Smooth muscle cell (in vitro differentiated cells): ENCODE results near the gene FKBP2. TPM values are rescaled to one million over a fixed set of nuclear protein-coding genes. Genes with fewer than 3 reads are reported as not detected.

Source experiments
- DNase-seq: peaks from one replicate; lab custom pipeline; 2025; ENCODE audit not compliant: unreplicated experiment; lab: John Stamatoyannopoulos, UW
- H2AFZ ChIP-seq: fragments of 200-600 bp; sonication (generic); 2 replicates; pipeline ENCODE4 v1.6.0; 2016; ENCODE audit warnings: antibody characterized with exemption, low read depth, mild to moderate bottlenecking
- H3F3A ChIP-seq: fragments of 200-600 bp; sonication (generic); 2 replicates; pipeline ENCODE4 v1.6.0; 2017; ENCODE audit warnings: antibody characterized with exemption, low read depth
- H3K27ac ChIP-seq: fragments of 200-600 bp; sonication (generic); 2 replicates; pipeline ENCODE4 v1.5.1; 2016; ENCODE audit warnings: low read depth, mild to moderate bottlenecking
- H3K27me3 ChIP-seq: fragments of 200-600 bp; sonication (generic); 2 replicates; pipeline ENCODE4 v1.6.1; 2016; ENCODE audit warnings: low read depth, mild to moderate bottlenecking
- H3K36me3 ChIP-seq: fragments of 200-600 bp; sonication (generic); 2 replicates; pipeline ENCODE4 v1.5.1; 2016; ENCODE audit warnings: low read depth
- H3K4me1 ChIP-seq: fragments of 200-600 bp; sonication (generic); 2 replicates; pipeline ENCODE4 v1.5.1; 2016; ENCODE audit warnings: low read depth
- H3K4me2 ChIP-seq: fragments of 200-600 bp; sonication (generic); 2 replicates; pipeline ENCODE4 v1.6.0; 2016; ENCODE audit warnings: mild to moderate bottlenecking
- H3K4me3 ChIP-seq: fragments of 200-600 bp; sonication (generic); 2 replicates; pipeline ENCODE4 v1.5.1; 2016; ENCODE audit warnings: mild to moderate bottlenecking
- H3K79me2 ChIP-seq: fragments of 200-600 bp; sonication (generic); 2 replicates; pipeline ENCODE4 v1.6.0; 2016; ENCODE audit warnings: low read depth, mild to moderate bottlenecking
- H3K9ac ChIP-seq: fragments of 200-600 bp; sonication (generic); 2 replicates; pipeline ENCODE4 v1.6.0; 2016; ENCODE audit warnings: low read depth
- H3K9me3 ChIP-seq: fragments of 200-600 bp; sonication (generic); replicated peaks from 2 replicates; pipeline ENCODE4 v1.5.1; 2016; ENCODE audit warnings: low read depth
- H4K20me1 ChIP-seq: fragments of 200-600 bp; sonication (generic); 2 replicates; pipeline ENCODE4 v1.6.0; 2016; ENCODE audit warnings: low read depth
- CTCF ChIP-seq: fragments of 200-600 bp; sonication (generic); IDR thresholded peaks from 2 replicates; pipeline ENCODE4 v1.5.1; 2017; ENCODE audit warnings: borderline replicate concordance, mild to moderate bottlenecking, antibody characterized with exemption; ENCODE audit not compliant: insufficient read depth, poor library complexity, severe bottlenecking
- WGBS: methylation state at CpG from one replicate; pipeline ENCODE4 v1.1.7; 2016; ENCODE audit warnings: low lambda C conversion rate; 5-methylcytosine and 5-hydroxymethylcytosine counted together
- polyA plus RNA-seq: library from polyadenylated mRNA; unstranded; fragments of >200 nt; fragmentation: Nextera tagmentation; extraction: Ambion mirVana; gene quantifications from 2 replicates; pipeline ENCODE4 v1.2.1, GENCODE V29; 2016
- total RNA-seq: library from RNA; depleted of rRNA; stranded (reverse); fragments of >200 nt; gene quantifications from 2 replicates; pipeline ENCODE4 v1.2.3, GENCODE V29; 2014

The FKBP2 gene
- total and polyA plus RNA-seq, 2 experiments from 2014 or later = 51.3 to 231 TPM

DNA sequence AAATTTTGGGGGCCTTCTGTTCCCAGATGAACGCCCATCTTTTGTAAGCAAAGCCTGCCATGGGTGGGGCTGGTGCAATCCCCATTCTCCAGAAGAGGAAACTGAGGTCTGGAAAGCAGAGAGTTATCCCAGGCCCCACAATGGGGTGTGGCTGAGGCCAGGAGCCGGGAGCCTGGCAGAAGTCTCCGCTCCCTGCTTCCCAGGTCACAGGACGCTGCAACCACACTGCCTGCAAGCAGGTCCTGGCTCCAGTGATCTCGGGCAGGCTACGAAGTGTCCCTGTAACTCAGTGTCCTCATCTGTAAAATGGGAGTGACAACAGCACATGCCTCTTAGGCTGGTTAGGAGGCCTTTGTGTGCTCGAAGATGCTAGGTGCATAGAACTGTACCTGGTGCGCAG, 12.1 kb downstream of the FKBP2 start:
- 86% methylated on average over 8 of the region's 8 CpGs for WGBS
- peak overlapping the region; percentile 92 for H3K4me3 ChIP-seq

DNA sequence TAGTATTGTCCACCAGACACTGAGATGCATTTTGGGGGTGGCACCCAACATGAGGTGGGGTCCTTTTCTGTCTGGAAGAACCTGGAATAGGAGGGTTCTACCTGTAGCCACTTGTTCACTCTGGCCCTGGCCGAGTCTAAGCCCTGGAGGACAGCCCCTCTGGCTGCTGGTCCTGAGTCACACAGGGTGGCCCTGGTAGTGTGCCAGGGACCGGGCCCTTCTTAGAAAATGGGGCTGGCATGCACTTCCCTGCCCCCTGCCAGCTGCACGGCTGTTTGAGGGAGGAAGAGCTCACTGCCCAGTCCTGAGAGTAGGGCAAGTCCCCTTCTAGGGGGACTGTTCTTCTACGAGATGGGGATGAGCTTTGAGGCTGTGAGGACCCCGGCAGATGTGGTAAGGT, 12.6 kb downstream of the FKBP2 start:
- H4K20me1 ChIP-seq = peaks cover 30% of the 10 kb centered on the region
- 91% methylated on average over 5 of the region's 5 CpGs for whole genome bisulfite sequencing

More for the DNA sequence above, 12.1 kb downstream of the FKBP2 start:
- no peak for DNase-seq
- Histone ChIP-seq H3F3A (no peaks in the 10 kb centered on the region), H3K36me3 (no peaks in the 10 kb centered on the region), H3K4me2 (peak overlapping the region; percentile 100), H3K9me3 (no peaks in the 10 kb centered on the region), H4K20me1 (peaks cover 30% of the 10 kb centered on the region), H3K4me1 (peaks cover 14% of the 10 kb centered on the region), H3K9ac (no peak overlapping the region), H2AFZ (no peak overlapping the region), H3K27ac (no peak overlapping the region), H3K27me3 (no peaks in the 10 kb centered on the region), H3K79me2 (peaks cover 8% of the 10 kb centered on the region)
- no peak for TF ChIP-seq CTCF

GRCh38 chr11:64254326-64254725, 13.4 kb downstream of the FKBP2 start:
- Histone ChIP-seq H3K27me3 (no peaks in the 10 kb centered on the region), H3K36me3 (no peaks in the 10 kb centered on the region), H3K9me3 (no peaks in the 10 kb centered on the region), H3K4me2 (no peak overlapping the region), H3K4me3 (no peak overlapping the region), H3K79me2 (peaks cover 8% of the 10 kb centered on the region), H3K27ac (no peak overlapping the region), H3K4me1 (peaks cover 11% of the 10 kb centered on the region), H3F3A (no peaks in the 10 kb centered on the region), H3K9ac (no peak overlapping the region), H4K20me1 (peaks cover 30% of the 10 kb centered on the region), H2AFZ (no peak overlapping the region)
- DNase-seq = no peak
- no peak for TF ChIP-seq CTCF
- WGBS = over 99% methylated on average over 7 of the region's 7 CpGs

More for the DNA sequence above, 12.6 kb downstream of the FKBP2 start:
- H3F3A ChIP-seq = no peaks in the 10 kb centered on the region
- H3K27me3 ChIP-seq = no peaks in the 10 kb centered on the region
- no peak overlapping the region for H3K9ac ChIP-seq
- no peak overlapping the region for H2AFZ ChIP-seq
- no peaks in the 10 kb centered on the region for H3K9me3 ChIP-seq
- no peak overlapping the region for H3K4me2 ChIP-seq
- peaks cover 8% of the 10 kb centered on the region for H3K79me2 ChIP-seq
- no peak for TF ChIP-seq CTCF
- H3K27ac ChIP-seq = no peak overlapping the region
- no peak for DNase-seq
- H3K4me3 ChIP-seq = no peak overlapping the region
- H3K4me1 ChIP-seq = peaks cover 14% of the 10 kb centered on the region
- H3K36me3 ChIP-seq = no peaks in the 10 kb centered on the region
